ENCODE results near the gene TRIM28. TPM values are rescaled to one million over a fixed set of nuclear protein-coding genes. Genes with fewer than 3 reads are reported as not detected.

The TRIM28 gene
- total RNA-seq, 1 experiment from 2014 or later, result 908 TPM

DNA sequence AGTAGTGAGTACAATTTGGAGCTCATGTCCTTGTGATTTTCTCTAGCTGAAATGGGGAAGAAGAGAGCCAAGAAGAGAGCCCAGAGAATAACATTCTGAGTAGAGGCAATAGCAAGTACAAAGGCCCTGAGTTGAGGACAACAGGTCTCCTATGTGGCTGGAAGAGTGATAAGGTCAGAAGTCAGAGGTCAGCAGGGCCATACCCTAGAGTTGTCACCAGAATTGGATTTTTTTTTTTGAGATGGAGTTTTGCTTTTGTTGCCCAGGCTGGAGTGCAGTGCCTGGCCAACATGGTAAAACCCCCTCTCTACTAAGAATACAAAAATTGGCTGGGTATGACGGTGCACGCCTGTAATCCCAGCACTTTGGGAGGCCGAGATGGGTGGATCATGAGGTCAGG, 8.0 kb upstream of the TRIM28 start:
- ChIA-PET RAD21 (ENCODE audit: low non-redundant PET in 1 of 2, low total read pairs in 2 of 2, uncharacterized antibody in 2 of 2, unreplicated experiment in 2 of 2) (no interaction called here), CTCF (no interaction called here), POLR2A (interaction anchor here (1.0 kb wide), 1 partner anchor 19 kb away, joined by 3 read pairs; the partner anchor contains the start of gene CHMP2A)
- no peak overlapping the region for H3K27ac ChIP-seq (ENCODE audit: low read depth, low read length)
- DNase-seq (ENCODE audit: low read depth, low spot score) (no peak), ATAC-seq (no peak)
- H3K4me3 ChIP-seq (replicated peaks in 1 of 2; ENCODE audit: low read depth in 1 of 2, low read length in 2 of 2), result no peak overlapping the region
- no peak overlapping the region for H2AFZ ChIP-seq (ENCODE audit: low read depth, low read length, poor library complexity, severe bottlenecking)
- H3K9me2 ChIP-seq (ENCODE audit: insufficient read depth), result no peaks in the 10 kb centered on the region
- no peaks in the 10 kb centered on the region for H3K4me1 ChIP-seq (ENCODE audit: control insufficient read depth in 1 of 2, insufficient read depth in 2 of 2, low read length in 2 of 2)
- no peaks in the 10 kb centered on the region for H3K79me2 ChIP-seq (ENCODE audit: insufficient read depth, low read length)
- H3K4me2 ChIP-seq (ENCODE audit: low read length), result no peak overlapping the region
- intact Hi-C loops (cut with micrococcal nuclease), result no loop called here
- no peaks in the 10 kb centered on the region for H4K20me1 ChIP-seq (ENCODE audit: insufficient read depth)
- no peak for TF ChIP-seq SIN3A (IDR thresholded peaks at IDR 0.05; ENCODE audit: low read depth)
- TF ChIP-seq JUND (IDR thresholded peaks at IDR 0.05), result no peak
- no peak for TF ChIP-seq ZFX (IDR thresholded peaks at IDR 0.05)
- TF ChIP-seq SRF (IDR thresholded peaks at IDR 0.05; ENCODE audit: low read depth), result no peak
- TF ChIP-seq ZNF274 (IDR thresholded peaks at IDR 0.05; ENCODE audit: low read depth, low read length), result no peak
- H3K36me3 ChIP-seq (ENCODE audit: control insufficient read depth in 1 of 2, insufficient read depth in 2 of 2, low read length in 2 of 2), result no peaks in the 10 kb centered on the region
- H3K27me3 ChIP-seq (ENCODE audit: insufficient read depth, low read length), result peaks cover 18% of the 10 kb centered on the region; the same call in 1 of the 2 replicates
- no peak overlapping the region for H3K9ac ChIP-seq (ENCODE audit: low read length)
- BruUV-seq (replicated peaks), result no TSS peak
- no peaks in the 10 kb centered on the region for H3K9me3 ChIP-seq (ENCODE audit: control insufficient read depth in 1 of 2, insufficient read depth in 1 of 2, low read depth in 1 of 2, low read length in 2 of 2)

DNA sequence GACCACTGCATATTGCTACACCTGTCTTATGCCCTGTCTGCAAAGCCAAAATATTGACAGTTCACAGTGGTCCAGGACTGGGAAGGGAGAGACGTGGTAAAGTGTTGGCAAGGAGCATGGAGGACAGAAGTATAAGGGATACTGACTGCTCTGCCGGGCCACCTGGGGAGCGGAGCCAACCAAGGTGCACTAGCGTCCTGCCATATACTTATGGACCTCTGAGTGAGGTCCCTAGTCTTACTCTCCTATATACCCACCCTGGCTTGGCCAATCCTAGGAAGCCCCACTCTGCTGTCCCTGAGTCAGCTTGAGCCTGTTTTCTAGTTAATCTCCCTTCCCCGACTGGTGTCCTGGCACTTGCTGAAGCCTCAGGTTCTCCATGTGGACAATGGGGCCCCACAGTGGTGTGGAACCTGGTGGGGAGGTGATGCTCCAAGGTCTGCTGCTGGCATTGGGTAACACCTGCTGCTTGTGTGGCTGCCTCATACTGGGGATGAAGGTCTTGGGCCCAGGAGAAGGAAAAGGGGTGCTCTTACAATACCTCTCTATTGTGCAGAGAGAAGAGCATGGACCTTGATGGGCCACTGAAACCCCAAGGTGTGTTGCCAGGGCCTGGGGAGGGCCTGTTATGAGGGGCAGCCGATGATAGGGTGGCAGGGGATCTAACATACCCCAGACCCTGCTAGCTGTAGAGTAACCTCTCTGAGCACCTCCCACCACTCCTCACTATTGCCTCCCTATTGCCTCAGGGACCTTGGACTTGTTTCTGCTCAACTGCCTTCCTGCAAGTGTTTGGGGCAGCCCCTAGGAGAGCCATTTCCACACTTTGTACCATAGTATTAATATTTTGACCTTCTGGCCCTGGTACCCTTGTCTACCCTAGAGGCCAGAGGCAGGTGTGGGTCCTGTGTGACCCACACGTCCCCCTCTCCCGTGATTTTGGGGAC, 6.7 kb upstream of the TRIM28 start:
- CTCF ChIA-PET, result no interaction called here
- Histone ChIP-seq H3K9me3 (ENCODE audit: control insufficient read depth in 1 of 2, insufficient read depth in 1 of 2, low read depth in 1 of 2, low read length in 2 of 2) (no peaks in the 10 kb centered on the region), H3K9me2 (ENCODE audit: insufficient read depth) (no peaks in the 10 kb centered on the region), H3K27me3 (ENCODE audit: insufficient read depth, low read length) (peaks cover 14% of the 10 kb centered on the region; the same call in 1 of the 2 replicates), H3K9ac (ENCODE audit: low read length) (no peak overlapping the region), H3K4me1 (ENCODE audit: control insufficient read depth in 1 of 2, insufficient read depth in 2 of 2, low read length in 2 of 2) (no peaks in the 10 kb centered on the region), H3K79me2 (ENCODE audit: insufficient read depth, low read length) (no peaks in the 10 kb centered on the region), H3K27ac (ENCODE audit: low read depth, low read length) (no peak overlapping the region), H4K20me1 (ENCODE audit: insufficient read depth) (no peaks in the 10 kb centered on the region), H2AFZ (ENCODE audit: low read depth, low read length, poor library complexity, severe bottlenecking) (no peak overlapping the region), H3K36me3 (ENCODE audit: control insufficient read depth in 1 of 2, insufficient read depth in 2 of 2, low read length in 2 of 2) (no peaks in the 10 kb centered on the region), H3K4me2 (ENCODE audit: low read length) (no peak overlapping the region), H3K4me3 (replicated peaks in 1 of 2; ENCODE audit: low read depth in 1 of 2, low read length in 2 of 2) (no peak overlapping the region)
- POLR2A ChIA-PET, result no interaction called here
- ATAC-seq (no peak), DNase-seq (ENCODE audit: low read depth, low spot score) (no peak)
- TF ChIP-seq, protein P1, sequence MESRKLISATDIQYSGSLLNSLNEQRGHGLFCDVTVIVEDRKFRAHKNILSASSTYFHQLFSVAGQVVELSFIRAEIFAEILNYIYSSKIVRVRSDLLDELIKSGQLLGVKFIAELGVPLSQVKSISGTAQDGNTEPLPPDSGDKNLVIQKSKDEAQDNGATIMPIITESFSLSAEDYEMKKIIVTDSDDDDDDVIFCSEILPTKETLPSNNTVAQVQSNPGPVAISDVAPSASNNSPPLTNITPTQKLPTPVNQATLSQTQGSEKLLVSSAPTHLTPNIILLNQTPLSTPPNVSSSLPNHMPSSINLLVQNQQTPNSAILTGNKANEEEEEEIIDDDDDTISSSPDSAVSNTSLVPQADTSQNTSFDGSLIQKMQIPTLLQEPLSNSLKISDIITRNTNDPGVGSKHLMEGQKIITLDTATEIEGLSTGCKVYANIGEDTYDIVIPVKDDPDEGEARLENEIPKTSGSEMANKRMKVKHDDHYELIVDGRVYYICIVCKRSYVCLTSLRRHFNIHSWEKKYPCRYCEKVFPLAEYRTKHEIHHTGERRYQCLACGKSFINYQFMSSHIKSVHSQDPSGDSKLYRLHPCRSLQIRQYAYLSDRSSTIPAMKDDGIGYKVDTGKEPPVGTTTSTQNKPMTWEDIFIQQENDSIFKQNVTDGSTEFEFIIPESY (IDR thresholded peaks at IDR 0.05; ENCODE audit: extremely low read depth, insufficient replicate concordance, low read length), result no peak
- no peak for TF ChIP-seq CBX3 (IDR thresholded peaks at IDR 0.05; ENCODE audit: low read depth)
- TF ChIP-seq EGR1 (IDR thresholded peaks at IDR 0.05; ENCODE audit: low read depth), result no peak
- intact Hi-C loops (cut with micrococcal nuclease), result no loop called here
- RAD21 ChIA-PET (ENCODE audit: low non-redundant PET in 1 of 2, low total read pairs in 2 of 2, uncharacterized antibody in 2 of 2, unreplicated experiment in 2 of 2), result no interaction called here
- no TSS peak for BruUV-seq (replicated peaks)

Measured in HCT116 (cell line).